GM18873 (cell line): ENCODE data around the gene HDGFL2.

ENCODE experiments used
- ATAC-seq: cut with Tn5 transposase; IDR thresholded peaks from one replicate; pipeline ENCODE4 v1.9.1; 2021; ENCODE audit warnings: mild to moderate bottlenecking, moderate library complexity, moderate number of reproducible peaks; ENCODE audit not compliant: unreplicated experiment, low FRiP score

The HDGFL2 gene

DNA sequence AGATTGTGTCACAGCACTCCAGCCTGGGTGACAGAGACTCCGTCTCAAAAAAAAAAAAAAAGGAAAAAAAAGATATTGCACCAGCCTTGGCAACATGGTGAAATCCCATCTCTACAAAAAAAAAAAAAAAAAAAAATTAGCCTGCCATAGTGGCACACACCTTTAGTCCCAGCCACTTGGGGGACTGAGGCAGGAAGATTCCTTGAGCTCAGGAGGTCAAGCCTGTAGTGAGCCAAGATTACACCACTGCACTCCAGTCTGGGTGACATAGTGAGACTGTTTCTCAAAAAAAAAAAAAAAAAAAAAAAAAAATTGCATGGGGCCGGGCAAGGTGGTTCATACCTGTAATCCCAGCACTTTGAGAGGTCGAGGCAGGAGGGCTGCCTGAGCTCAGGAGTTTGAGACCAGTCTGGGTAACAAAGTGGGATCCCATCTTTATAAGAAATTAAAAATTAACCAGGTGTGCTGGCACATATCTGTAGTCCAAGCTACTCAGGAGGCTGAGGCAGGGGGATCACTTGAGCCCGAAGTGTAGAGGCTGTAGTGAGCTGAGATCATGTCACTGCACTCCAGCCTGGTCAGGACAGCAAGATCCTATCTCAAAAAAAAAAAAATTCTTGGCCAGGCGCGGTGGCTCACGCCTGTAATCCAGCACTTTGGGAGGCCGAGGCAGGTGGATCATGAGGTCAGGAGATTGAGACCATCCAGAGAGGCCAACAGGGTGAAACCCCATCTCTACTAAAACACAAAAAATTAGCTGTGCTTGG, 7.1 kb upstream of the HDGFL2 start:
- ATAC-seq, result no peak

DNA sequence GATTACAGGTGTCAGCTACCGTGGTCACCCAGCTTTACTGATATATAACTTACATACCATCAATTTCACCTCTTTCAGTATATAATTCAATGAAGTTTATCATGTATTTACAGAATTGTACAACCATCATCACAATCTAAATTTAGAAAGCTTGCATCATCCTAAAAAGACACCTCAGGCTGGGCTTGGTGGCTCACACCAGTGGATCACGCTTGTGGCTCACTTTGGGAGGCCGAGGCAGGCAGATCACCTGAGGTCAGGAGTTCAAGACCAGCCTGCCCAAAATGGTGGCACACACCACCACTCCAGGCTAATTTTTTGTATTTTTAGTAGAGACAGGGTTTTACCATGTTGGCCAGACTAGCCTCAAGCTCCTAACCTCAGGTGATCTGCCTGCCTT, 4.3 kb upstream of the HDGFL2 start:
- ATAC-seq, result no peak

DNA sequence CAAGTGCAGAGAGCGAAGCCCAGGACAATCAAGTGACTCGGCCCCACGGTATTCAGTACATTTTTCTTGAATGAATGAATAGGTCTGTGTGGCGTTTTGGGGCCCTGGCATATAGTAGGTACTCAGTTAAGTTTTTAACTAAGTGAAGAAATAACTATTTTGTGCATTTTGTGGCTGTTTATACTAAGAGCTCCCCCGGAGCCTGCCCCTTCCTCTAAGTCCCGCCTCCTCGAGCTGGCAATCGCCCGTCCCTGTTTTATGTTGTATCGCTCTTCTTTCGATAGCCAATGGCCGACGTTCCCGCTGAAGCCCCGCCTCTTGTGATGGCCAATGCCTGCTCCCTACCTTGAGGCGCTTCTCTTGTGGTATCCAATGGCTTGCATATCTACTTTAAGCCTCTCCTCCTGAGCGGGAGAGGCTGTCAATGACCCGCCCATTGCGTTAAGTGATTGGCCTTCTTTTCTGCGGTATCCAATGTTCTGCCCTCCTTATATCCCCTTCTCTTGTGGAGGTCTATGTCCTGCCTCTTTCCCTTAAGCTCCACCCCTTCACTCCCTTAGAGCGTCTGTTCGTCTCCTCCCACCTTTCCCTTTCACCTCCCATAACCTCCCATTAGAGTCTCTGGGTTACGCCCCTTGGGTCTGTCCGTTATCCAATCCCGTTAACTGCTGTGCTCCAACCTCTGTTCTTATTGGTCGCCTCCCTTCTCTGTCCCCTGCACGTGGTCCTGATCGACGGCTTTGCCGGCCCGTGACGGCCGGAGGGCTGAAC, 509 bp upstream of the HDGFL2 start:
- ATAC-seq, result peak; percentile 87

DNA sequence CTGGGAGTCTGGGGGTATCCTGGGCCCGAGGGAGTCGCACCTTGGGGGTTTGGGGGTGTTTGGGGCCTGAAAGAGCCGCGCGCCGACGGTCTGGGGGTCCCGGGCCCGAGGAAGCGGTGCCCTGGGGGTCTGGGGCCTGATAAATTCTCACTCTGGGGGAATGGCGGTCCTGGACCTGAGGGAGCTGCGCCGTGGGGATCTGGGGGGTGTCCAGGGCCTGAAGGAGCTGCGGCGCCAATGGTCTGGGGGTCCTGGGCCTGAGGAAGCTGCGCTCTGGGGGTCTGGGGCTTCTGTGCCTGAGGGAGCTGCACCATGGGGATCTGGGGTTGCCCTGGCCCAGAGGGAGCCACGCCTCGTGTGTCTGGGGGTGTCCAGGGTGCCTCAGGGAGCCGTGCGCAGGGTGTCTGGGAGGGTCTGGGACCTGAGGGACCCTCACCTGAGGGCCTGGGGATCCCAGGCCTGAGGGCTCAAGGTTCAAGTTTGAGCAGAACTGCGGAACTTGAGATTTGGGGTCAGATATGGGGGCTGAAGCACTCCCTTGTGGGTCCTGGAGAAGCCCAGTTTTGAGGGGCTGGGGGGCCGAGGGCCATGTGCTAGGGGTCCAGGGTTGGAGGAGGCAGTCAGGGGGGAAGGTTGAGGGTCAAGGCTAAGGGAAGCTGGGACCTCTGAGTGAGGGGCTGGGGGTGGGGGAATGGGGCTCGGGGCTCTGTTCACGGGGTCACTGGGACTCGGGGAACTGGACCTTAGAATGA, 1.1 kb downstream of the HDGFL2 start:
- no peak for ATAC-seq

DNA sequence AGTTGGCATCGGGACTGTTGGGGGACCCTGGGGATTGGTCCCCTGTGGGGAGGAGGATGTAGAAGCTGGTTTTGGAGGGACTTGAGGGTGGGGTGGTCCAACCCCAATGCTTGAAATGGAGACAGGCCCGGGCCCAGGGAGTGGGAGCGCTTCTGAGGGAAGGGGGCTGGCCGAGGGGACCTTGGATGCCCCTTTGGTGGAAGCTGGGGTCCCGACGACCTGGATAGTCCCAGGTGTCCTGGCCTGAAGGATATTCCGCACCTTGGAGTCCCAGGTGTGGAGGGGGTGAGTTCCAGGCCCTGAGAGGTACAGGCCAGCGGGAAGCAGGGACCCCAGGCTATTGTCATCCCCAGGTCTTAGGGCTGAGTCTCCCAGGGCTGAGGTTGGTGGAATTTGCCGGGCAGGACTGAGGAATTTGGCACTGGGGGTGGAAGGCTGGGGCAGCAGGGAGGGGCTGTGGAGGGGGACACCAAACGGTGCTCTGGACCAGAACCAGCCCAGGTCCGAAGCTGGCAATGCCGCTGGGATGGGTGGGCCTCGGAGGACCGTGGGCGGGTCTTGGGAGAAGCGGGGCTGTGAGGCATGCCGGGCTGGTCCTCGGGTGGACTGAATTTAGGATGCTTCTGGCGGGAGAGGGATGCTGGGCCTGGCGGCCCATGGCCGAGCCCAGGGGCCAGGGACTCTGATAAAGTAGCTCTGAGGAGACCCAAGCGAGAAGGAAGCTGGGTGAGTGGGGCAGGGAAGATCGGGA, 1.8 kb downstream of the HDGFL2 start:
- no peak for ATAC-seq

DNA sequence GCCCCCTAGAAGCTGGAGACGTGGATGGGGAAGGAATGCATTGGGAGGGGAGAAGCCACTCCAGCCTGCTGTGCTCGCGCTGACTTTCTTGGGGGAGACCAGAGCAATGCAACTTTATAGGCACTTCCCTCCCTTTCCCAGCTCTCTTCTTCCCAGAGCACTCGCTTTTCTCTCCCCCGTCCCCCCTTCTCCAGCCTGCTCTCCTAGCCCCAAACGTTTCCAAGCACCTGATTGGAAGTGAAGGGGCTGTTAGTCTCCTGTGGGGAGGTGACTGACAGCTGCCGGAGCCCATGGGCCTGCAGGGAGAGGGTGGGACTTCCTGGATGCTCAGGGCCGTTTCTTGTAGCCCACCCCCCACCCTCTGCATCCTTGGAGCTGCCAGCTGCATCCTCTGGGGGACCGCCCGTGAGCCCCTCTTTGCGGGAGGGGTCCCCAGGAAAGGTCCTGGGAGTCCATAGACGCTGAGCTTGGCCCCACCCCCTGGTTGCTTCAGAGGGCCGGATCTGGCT, 2.5 kb downstream of the HDGFL2 start:
- ATAC-seq, result no peak

DNA sequence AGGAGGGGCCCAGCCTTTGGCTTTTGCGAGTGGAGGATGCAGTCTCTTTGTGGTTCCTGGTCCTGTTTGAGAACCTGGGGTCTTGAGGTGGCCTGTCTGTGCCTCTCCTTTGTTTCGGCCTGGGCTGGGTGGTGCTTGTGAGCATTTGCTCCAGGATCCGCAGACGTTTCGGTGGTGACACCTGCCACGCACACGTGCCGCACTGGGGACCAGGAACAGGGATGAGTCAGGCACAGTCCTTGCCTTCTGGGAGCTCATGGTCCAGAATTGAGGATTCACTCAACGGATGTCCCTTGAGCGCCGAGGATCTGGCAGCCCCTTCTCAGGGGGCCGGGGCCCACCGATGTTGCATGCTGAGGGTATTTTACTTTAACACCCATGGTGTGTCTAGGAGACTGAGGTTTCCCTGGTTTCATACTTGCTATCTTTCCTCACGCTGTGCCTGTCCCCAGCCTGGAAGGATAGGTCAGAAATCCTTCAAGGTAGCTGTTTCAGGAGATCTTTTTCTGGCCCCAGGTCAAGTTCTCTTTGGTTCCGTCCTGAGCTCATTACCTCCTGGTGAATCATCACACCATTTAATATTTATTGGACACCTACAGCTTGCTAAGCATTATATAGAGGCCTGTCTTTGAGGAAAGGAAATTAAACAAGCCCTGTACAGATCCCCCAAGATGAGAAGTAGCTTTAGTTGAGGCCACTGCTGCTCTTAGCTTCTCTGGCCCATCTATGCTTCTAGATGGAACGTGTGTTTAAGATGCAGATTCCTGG, 5.1 kb downstream of the HDGFL2 start:
- ATAC-seq, result no peak

DNA sequence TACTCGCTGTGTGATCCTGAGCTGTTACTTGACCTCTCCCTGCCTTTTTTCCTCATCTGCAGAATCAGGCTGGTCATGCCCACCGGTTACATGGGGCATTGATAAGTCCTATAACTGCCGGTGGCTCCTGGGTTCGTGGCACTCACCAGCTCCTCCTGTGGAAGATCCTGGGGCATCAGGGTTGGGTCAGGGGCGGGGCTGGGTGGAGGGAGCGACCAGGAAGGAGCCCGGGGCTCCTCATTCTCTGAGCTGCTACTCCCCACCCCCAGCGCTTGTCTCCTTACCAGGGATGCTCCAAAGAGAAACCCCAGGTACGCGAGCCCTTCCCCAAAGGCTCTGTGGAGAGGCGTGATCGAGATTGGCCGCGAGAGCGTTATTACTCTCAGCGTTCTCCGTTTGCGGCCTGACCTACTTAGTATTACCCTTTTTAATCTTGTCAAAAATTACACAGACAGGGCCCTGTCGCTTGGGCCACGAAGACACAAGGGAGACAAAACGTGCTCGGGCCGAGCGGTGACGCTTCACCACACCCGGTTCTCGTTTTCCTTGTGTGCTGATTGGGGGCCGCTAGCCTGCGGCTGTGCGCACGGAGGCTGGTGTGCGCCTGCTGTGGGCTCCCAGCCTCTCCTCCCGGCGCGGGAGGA, 10.7 kb downstream of the HDGFL2 start:
- no peak for ATAC-seq

DNA sequence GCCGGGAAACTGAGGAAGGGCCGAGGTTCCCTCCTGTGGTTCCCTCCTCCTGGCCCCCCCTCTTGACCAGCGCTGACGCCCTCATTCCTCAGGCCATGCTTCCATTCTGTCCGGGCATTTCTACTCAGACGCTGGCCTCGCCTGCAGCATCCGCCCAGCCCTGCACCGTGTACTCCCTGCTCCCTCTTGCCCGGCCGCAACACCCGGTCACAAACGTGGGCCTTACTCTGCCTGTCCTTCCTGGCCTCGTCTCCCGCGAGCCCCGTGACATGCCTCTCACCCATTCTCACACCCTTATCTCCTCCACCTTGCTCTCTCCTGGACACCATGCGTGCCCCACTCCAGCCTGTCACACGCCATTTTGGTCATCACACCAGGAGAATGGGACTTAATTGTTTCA, 11.3 kb downstream of the HDGFL2 start:
- no peak for ATAC-seq

DNA sequence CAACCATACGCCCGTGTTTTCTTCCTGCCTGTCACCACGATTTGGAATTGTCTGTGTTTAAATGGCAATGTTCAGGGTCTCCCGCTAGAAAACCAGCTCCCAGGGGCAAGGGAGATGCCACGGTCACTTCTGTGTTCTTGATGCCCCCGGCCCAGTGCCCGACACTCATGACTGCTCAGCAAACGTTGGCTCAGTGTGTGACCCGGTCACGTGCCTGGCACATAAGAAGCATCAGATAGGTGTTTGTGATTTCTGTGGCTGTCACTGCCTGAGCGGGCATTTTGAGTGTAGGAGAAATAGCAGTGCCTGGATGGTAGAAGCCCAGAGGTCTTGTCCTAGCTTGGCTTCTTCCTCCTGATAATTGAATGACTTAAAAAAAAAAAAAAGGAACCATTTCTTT, 15.5 kb downstream of the HDGFL2 start:
- ATAC-seq, result no peak

DNA sequence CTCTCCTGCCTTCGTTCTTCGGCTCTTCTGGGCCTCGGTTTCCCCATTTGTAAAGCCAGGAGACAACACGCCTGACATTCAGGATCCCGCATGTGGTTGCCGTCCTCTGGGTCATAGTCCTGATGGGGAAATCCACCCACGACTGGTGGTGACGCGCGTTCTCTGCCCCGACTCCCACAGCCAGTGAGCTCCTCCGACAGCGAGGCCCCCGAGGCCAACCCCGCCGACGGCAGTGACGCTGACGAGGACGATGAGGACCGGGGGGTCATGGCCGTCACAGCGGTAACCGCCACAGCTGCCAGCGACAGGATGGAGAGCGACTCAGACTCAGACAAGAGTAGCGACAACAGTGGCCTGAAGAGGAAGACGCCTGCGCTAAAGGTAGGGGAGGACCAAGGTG, 16.4 kb downstream of the HDGFL2 start:
- no peak for ATAC-seq

DNA sequence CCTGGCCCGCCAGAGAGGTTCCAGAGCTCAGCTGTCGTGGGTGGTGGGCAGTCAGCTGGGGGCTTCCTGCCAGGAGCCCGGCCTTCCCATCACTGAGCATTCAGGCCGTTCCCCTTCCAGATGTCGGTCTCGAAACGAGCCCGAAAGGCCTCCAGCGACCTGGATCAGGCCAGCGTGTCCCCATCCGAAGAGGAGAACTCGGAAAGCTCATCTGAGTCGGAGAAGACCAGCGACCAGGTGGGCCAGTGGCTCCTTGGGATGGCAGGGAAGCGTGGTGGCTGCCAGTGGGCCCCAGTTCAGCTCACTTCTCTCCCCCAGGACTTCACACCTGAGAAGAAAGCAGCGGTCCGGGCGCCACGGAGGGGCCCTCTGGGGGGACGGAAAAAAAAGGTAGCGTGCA, 19.3 kb downstream of the HDGFL2 start:
- no peak for ATAC-seq

DNA sequence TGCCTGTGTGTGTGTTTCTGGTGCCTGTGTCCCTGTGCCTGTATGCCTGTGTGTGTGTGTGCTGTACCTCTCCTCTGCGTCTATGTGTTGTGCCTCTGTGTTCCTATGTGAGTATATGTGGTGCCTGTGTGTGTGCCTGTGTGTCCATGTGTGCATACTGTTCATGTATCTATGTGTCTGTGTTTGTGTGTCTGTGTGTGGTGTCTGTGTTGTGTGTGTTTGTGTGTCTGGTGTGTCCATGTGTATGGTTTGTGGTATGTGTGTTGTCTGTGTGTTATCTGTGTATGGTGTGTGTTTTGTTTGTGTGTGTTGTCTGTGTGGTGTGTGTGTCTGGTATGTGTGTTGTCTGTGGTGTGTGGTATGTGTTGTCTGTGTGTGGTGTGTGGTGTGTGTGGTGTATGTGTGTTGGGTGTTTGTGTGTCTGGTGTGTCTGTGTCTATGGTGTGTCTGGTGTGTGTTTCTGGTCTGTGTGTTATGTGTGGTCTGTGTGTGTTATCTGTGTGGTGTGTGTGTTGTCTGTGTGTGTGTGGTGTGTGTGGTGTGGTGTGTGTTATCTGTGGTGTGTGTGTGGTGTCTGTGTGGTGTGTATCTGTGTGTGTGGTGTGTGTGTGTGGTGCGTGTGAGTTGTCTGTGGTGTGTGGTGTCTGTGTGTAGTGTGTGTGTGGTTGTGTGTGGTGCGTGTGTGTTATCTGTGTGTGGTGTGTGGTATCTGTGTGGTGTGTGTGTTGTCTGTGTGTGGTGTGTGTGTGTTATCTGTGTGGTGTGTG, 20.4 kb downstream of the HDGFL2 start:
- ATAC-seq, result no peak

DNA sequence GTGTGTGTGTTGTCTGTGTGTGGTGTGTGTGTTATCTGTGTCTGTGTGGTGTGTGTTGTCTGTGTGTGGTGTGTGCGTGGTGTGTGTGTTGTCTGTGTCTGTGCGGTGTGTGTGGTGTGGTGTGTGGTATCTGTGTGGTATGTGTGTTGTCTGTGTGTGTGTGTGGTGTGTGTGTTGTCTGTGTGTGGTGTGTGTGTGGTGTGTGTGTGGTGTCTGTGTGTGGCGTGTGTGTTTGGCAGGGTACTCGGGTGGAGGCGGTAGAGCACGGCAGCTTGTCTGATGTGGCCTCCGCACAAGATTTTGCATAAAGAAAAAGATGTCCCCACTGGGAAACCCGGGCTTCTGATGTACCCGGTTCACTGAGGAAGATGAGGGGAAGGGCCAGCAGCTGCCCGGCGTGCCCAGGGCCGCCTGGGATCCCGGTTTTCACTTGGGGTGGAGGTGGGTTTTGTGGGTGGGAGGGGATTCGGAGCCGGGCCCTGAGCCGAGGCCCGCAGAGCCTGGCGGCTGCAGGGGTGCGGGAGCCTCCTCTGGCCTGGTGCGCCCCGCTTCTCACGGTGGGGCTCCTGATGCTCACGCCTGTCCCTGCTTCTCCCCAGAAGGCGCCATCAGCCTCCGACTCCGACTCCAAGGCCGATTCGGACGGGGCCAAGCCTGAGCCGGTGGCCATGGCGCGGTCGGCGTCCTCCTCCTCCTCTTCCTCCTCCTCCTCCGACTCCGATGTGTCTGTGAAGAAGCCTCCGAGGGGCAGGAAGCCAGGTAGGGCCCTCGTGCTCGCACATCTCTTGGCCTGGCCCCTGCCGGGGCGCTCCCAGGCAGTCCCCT, 21.2 kb downstream of the HDGFL2 start:
- no peak for ATAC-seq

DNA sequence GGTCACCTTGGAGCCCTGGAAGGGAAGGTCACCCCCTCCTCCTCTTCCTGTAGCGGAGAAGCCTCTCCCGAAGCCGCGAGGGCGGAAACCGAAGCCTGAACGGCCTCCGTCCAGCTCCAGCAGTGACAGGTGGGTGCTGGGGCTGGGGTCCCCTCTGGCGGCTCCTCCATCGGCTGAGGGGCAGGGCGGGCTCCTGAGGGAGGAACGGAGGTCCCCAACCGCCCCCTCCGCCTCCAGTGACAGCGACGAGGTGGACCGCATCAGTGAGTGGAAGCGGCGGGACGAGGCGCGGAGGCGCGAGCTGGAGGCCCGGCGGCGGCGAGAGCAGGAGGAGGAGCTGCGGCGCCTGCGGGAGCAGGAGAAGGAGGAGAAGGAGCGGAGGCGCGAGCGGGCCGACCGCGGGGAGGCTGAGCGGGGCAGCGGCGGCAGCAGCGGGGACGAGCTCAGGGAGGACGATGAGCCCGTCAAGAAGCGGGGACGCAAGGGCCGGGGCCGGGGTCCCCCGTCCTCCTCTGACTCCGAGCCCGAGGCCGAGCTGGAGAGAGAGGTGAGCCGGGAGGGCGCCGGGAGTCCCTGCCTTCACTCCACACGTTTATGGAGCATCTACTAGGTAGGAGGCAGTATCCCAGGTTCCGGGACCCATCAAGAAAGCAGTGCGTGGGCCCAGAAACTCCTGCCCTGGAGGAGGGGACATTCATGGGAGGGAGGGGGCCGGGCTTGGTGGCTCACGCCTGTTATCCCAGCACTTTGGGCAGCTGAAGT, 22.0 kb downstream of the HDGFL2 start:
- no peak for ATAC-seq

DNA sequence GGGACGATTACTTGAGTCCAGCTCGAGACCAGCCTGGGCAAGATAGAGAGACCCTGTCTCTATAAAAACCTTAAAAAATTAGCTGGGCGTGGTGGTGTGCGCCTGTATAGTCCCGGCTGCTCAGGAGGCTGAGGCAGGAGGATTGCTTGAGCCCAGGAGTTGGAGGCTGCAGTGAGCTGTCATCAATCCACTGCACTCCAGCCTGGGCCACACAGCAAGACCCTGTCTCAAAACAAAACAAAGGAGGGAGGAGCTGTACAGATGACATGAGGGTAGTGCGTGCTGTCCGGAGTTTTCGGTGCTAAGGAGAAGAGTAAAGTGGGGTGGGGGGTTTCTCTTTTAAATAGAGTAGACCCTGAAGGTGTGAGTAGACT, 22.6 kb downstream of the HDGFL2 start:
- no peak for ATAC-seq

DNA sequence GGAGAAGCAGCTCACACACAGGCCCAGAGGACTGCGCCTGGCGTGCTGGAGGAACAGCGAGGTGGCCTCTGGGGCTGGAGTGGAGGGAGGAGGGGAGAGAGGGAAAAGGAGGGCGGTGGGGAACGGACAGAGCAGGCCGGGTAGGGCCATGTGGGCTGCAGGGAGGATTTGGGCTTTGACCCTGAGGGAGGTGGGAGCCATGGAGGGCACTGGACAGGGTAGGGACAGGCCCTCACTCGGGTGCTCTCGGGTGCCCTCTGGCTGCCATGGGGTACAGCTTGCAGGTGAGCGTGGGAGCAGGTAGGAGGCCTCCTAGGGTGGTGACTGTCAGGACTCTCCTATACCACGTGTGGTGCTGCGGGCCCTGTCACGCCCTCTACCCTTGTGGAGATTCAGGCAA, 23.4 kb downstream of the HDGFL2 start:
- ATAC-seq, result no peak
